ENCODE data around the gene DERL2.
"Not testable (repeated sequence)": the region's sequence is repeated elsewhere in the genome, so short reads cannot be mapped to it uniquely, and the experiment has no call there.

DNA sequence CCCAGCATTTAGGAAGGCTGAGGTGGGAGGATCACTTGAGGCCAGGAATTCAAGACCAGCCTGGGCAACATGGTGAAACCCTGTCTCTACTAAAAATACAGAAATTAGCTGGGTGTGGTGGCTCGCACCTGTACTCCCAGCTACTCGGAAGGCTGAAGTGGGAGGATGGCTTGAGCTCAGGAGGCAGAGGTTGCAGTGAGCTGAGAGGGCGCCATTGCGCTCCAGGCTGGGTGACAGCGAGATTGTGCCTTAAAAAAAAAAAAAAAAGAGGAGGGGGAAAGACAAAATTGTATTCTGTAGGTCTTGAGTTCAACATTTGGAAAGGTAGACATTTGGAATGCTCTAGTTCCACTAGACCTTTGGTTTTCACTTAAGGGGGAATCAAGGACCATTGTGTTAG, 54.7 kb downstream of the DERL2 start:
- TF ChIP-seq POLR2A (IDR thresholded peaks at IDR 0.05); POLR2AphosphoS5 (IDR thresholded peaks at IDR 0.05; ENCODE audit: insufficient read depth in 1 of 2, low read depth in 1 of 2): not testable (repeated sequence)
- TF ChIP-seq, protein P1, sequence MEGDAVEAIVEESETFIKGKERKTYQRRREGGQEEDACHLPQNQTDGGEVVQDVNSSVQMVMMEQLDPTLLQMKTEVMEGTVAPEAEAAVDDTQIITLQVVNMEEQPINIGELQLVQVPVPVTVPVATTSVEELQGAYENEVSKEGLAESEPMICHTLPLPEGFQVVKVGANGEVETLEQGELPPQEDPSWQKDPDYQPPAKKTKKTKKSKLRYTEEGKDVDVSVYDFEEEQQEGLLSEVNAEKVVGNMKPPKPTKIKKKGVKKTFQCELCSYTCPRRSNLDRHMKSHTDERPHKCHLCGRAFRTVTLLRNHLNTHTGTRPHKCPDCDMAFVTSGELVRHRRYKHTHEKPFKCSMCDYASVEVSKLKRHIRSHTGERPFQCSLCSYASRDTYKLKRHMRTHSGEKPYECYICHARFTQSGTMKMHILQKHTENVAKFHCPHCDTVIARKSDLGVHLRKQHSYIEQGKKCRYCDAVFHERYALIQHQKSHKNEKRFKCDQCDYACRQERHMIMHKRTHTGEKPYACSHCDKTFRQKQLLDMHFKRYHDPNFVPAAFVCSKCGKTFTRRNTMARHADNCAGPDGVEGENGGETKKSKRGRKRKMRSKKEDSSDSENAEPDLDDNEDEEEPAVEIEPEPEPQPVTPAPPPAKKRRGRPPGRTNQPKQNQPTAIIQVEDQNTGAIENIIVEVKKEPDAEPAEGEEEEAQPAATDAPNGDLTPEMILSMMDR (IDR thresholded peaks at IDR 0.05) = not testable (repeated sequence)
